K562 (cell line): Measurements from ENCODE around the gene PPEF2. TPM values are rescaled to one million over a fixed set of nuclear protein-coding genes. Genes with fewer than 3 reads are reported as not detected.

Experiments used
- ATAC-seq: fragments of 200-7000 bp; cut with Tn5 transposase; 3 replicates; pipeline ENCODE4 v1.9.1; 2020; ENCODE audit warnings: moderate library complexity
- BruUV-seq: library from RNA; stranded (reverse); fragments of 400-500 nt; replicated peaks from 2 replicates; lab custom pipeline; 2021; lab: Mats Ljungman, UMichigan
- CTCF ChIA-PET: fragments of 300-600 bp; formaldehyde crosslinking; extraction: SDS; loops from one replicate; lab custom pipeline; 2021; ENCODE audit warnings: low intra/inter-chr PET ratio; lab: Yijun Ruan, JAX
- POLR2A ChIA-PET: fragments of 300-600, 350-650 bp; sonication (Branson Sonifier 250); formaldehyde crosslinking; extraction: SDS; loops from one replicate; lab custom pipeline; 2021; ENCODE audit warnings: antibody characterized with exemption, inconsistent platforms; lab: Yijun Ruan, JAX
- DNase-seq, 4 experiments: peaks; one replicate each; pipeline versions ENCODE4 v3.0.0 to v3.0.0-alpha.2; 2011 to 2018; ENCODE audit warnings: low spot score in 3 of 4, mixed read lengths in 3 of 4; ENCODE audit errors: extremely low read depth in 1 of 4
- FAIRE-seq: peaks from 2 replicates; lab custom pipeline; 2011; peaks lifted over from hg19 to GRCh38; lab: Jason Lieb, UNC
- H2AFZ ChIP-seq: 2 replicates; pipeline ENCODE4 v1.6.0; 2011; ENCODE audit warnings: low read depth, low read length, control low read depth, inconsistent platforms
- H3K27ac ChIP-seq: fragments of 200-600 bp; 3 replicates; pipeline ENCODE4 v1.8.0; 2011; ENCODE audit warnings: low read depth, mild to moderate bottlenecking, control low read depth, inconsistent platforms, low read length, moderate library complexity, mixed read lengths; ENCODE audit errors: extremely low read depth
- H3K27me3 ChIP-seq, 2 experiments: fragments of 300-600 bp in 1 of 2; 2 replicates in 1 of 2; 3 replicates in 1 of 2; pipeline versions ENCODE4 v1.6.0 to v1.8.0; 2011; ENCODE audit warnings: inconsistent platforms in 2 of 2, low read length in 2 of 2, mild to moderate bottlenecking in 1 of 2, mixed read lengths in 1 of 2, moderate library complexity in 1 of 2; ENCODE audit not compliant: control insufficient read depth in 2 of 2, insufficient read depth in 2 of 2
- H3K36me3 ChIP-seq: fragments of 300-600 bp; 3 replicates; pipeline ENCODE4 v1.8.0; 2011; ENCODE audit warnings: mild to moderate bottlenecking, low read length, inconsistent platforms; ENCODE audit not compliant: control insufficient read depth, insufficient read depth
- H3K4me1 ChIP-seq, 2 experiments: fragments of 200-600 bp in 1 of 2; replicated peaks in 1 of 2; 2 replicates in 1 of 2; 3 replicates in 1 of 2; pipeline versions ENCODE4 v1.5.1 to v1.8.0; 2011; ENCODE audit warnings: inconsistent platforms in 2 of 2, low read length in 2 of 2, mild to moderate bottlenecking in 1 of 2, mixed read lengths in 1 of 2, moderate library complexity in 1 of 2; ENCODE audit not compliant: control insufficient read depth in 2 of 2, insufficient read depth in 2 of 2
- H3K4me2 ChIP-seq: 2 replicates; pipeline ENCODE4 v1.6.1; 2011; ENCODE audit warnings: low read length, control low read depth, inconsistent platforms, mixed read lengths; ENCODE audit not compliant: insufficient read depth
- H3K4me3 ChIP-seq: fragments of 200-600 bp; sonication (generic), shearing (Covaris generic); 2 replicates; pipeline ENCODE4 v1.5.1; 2016; ENCODE audit warnings: control low read depth, inconsistent platforms
- H3K79me2 ChIP-seq: fragments of 200-600 bp; 3 replicates; pipeline ENCODE4 v1.8.0; 2011; ENCODE audit warnings: low read length, inconsistent platforms; ENCODE audit not compliant: control insufficient read depth, insufficient read depth
- H3K9ac ChIP-seq, 2 experiments: 2 replicates each; pipeline versions ENCODE4 v1.6.0 to v1.6.1; 2011; ENCODE audit warnings: low read depth in 2 of 2, low read length in 2 of 2, control low read depth in 1 of 2, inconsistent platforms in 1 of 2, mild to moderate bottlenecking in 1 of 2, mixed read lengths in 1 of 2; ENCODE audit not compliant: insufficient read depth in 1 of 2
- H3K9me1 ChIP-seq: one replicate; pipeline ENCODE4 v1.6.0; 2011; ENCODE audit warnings: inconsistent platforms, mild to moderate bottlenecking, low read length, moderate library complexity; ENCODE audit not compliant: control insufficient read depth, insufficient read depth
- H3K9me3 ChIP-seq: replicated peaks from 2 replicates; pipeline ENCODE4 v1.5.1; 2011; ENCODE audit warnings: low read depth, low read length, inconsistent platforms; ENCODE audit not compliant: control insufficient read depth, insufficient read depth
- H4K20me1 ChIP-seq: replicated peaks from 2 replicates; pipeline ENCODE4 v1.6.1; 2011; ENCODE audit warnings: low read length, inconsistent platforms, mixed read lengths; ENCODE audit not compliant: control insufficient read depth, insufficient read depth
- AFF1 ChIP-seq, 2 experiments: fragments of 450-650 bp; IDR thresholded peaks; 2 replicates each; pipeline ENCODE4 v1.6.1; 2018; ENCODE audit warnings: mild to moderate bottlenecking in 2 of 2, low read depth in 1 of 2; ENCODE audit not compliant: partially characterized antibody in 2 of 2
- HNRNPK ChIP-seq: fragments of 200-400 bp; formaldehyde crosslinking; IDR thresholded peaks from one replicate; pipeline ENCODE4 v1.6.1; 2018; ENCODE audit warnings: mild to moderate bottlenecking, low read depth, low read length; ENCODE audit not compliant: poor library complexity, severe bottlenecking
- MEF2A ChIP-seq: IDR thresholded peaks from 2 replicates; pipeline ENCODE4 v1.6.1; 2011; ENCODE audit warnings: low read depth, mild to moderate bottlenecking, low read length, moderate library complexity; ENCODE audit not compliant: control insufficient read depth
- MEIS2 ChIP-seq: fragments of 450-650 bp; IDR thresholded peaks from 2 replicates; pipeline ENCODE4 v1.6.1; 2014; ENCODE audit warnings: mild to moderate bottlenecking; ENCODE audit not compliant: partially characterized antibody
- MYNN ChIP-seq, 2 experiments: sonication (generic); formaldehyde crosslinking in 1 of 2; IDR thresholded peaks; 2 replicates each; pipeline versions ENCODE4 v1.5.0 to v1.6.1; 2016 to 2020; ENCODE audit warnings: antibody characterized with exemption in 1 of 2, missing genetic modification reagents in 1 of 2
- TBL1XR1 ChIP-seq, 2 experiments: IDR thresholded peaks; 2 replicates each; pipeline ENCODE4 v1.6.1; 2012; ENCODE audit warnings: improper control_type of control experiment in 2 of 2, low read length in 2 of 2, mild to moderate bottlenecking in 1 of 2
- THAP7 ChIP-seq: fragments of 250-450 bp; sonication (Bioruptor Pico); IDR thresholded peaks from 2 replicates; pipeline ENCODE4 v1.5.0; 2021
- ZBTB5 ChIP-seq: fragments of 450-650 bp; IDR thresholded peaks from 2 replicates; pipeline ENCODE4 v1.6.1; 2017; ENCODE audit warnings: antibody characterized with exemption
- WGBS: fragments of 100-300 bp; shearing (Covaris generic); methylation state at CpG from one replicate; pipeline ENCODE4 v1.1.6; 2016; ENCODE audit warnings: low coverage, mixed read lengths; ENCODE audit not compliant: insufficient coverage; ENCODE audit errors: missing lambda C conversion rate; 5-methylcytosine and 5-hydroxymethylcytosine counted together
- in situ Hi-C: fragments of 300-500 bp; cut with MboI; formaldehyde crosslinking; loops from 4 replicates; pipeline ENCODE4 v1.15.0; 2018; ENCODE audit warnings: inconsistent platforms, mixed read lengths
- intact Hi-C: fragments of 100-400 bp; cut with micrococcal nuclease; formaldehyde crosslinking; loops from 2 replicates; pipeline ENCODE4 v1.14.2; 2022
- polyA plus RNA-seq, 8 experiments: library from polyadenylated mRNA; depleted of rRNA in 4 of 8; stranded (reverse) in 5 of 8; unstranded in 3 of 8; fragments of >200 nt; fragmentation: Nextera tagmentation in 2 of 8; fragmentation: Illumina TruSeq in 1 of 8; extraction: Ambion mirVana in 2 of 8; extraction: Trizol in 1 of 8; gene quantifications; 2 replicates each; pipeline versions ENCODE4 v1.2.1 to v1.2.3, GENCODE V29; 2011 to 2014; ENCODE audit warnings: inconsistent platforms in 1 of 8, missing spikeins in 1 of 8
- total RNA-seq, 7 experiments: library from RNA; depleted of rRNA in 6 of 7; stranded (reverse); fragments of >200 nt in 6 of 7; fragmentation: Illumina TruSeq in 2 of 7; extraction: Trizol in 2 of 7; gene quantifications; 2 replicates each; pipeline versions ENCODE4 v1.2.1 to v1.2.3, GENCODE V29; 2011 to 2021; ENCODE audit warnings: low replicate concordance in 1 of 7
- TF ChIP-seq, protein P1 (sequence below): sonication (generic); formaldehyde crosslinking; IDR thresholded peaks from 2 replicates; pipeline ENCODE4 v1.8.0; 2022; ENCODE audit warnings: mild to moderate bottlenecking, missing genetic modification reagents, borderline replicate concordance

Gene PPEF2
- total and polyA plus RNA-seq, 9 of the 15 experiments (the other 6 are each of a cell fraction or from before 2014, with no cell fraction given), result not detected

DNA sequence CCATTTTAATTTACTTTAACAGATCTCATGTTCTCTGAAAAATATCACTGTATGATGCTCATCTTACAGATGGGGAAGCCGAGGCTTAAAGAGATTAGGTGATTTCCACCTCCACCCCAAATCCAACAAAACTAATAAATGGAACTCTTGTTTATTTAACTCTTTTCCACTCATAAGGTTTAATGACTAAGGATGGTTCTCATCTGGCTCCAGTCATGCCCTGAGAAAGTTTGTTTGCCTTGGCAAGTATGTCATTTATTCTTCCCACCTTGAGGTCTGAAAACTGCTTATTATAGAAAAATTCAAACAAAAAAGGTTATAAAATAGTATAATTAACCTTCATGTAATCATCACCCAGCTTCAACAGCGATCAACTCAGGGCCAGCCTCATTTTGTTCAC, 56.3 kb downstream of the PPEF2 start:
- no peak for TF ChIP-seq THAP7 (CRISPR knock-in tag)
- no peak for TF ChIP-seq HNRNPK
- no peak for TF ChIP-seq ZBTB5
- TF ChIP-seq MEIS2, result no peak
- TF ChIP-seq AFF1 (IDR thresholded peaks at IDR 0.05; ENCODE audit: low read depth in 1 of 2, partially characterized antibody in 2 of 2), result no peak
- TF ChIP-seq, protein P1, sequence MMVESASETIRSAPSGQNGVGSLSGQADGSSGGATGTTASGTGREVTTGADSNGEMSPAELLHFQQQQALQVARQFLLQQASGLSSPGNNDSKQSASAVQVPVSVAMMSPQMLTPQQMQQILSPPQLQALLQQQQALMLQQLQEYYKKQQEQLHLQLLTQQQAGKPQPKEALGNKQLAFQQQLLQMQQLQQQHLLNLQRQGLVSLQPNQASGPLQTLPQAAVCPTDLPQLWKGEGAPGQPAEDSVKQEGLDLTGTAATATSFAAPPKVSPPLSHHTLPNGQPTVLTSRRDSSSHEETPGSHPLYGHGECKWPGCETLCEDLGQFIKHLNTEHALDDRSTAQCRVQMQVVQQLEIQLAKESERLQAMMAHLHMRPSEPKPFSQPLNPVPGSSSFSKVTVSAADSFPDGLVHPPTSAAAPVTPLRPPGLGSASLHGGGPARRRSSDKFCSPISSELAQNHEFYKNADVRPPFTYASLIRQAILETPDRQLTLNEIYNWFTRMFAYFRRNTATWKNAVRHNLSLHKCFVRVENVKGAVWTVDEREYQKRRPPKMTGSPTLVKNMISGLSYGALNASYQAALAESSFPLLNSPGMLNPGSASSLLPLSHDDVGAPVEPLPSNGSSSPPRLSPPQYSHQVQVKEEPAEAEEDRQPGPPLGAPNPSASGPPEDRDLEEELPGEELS (CRISPR knock-in tag), result no peak
- TF ChIP-seq MYNN (IDR thresholded peaks at IDR 0.05), result no peak
- TF ChIP-seq MYNN (CRISPR knock-in tag; IDR thresholded peaks at IDR 0.05), result no peak
- no peak for TF ChIP-seq TBL1XR1 (IDR thresholded peaks at IDR 0.05; ENCODE audit: low read length in 2 of 2)
- no peak for TF ChIP-seq MEF2A
- TF ChIP-seq, all 486 proteins: peak for 0
- no peaks in the 10 kb centered on the region for H4K20me1 ChIP-seq
- no TSS peak for BruUV-seq
- H3K4me3 ChIP-seq, result no peak overlapping the region
- no peaks in the 10 kb centered on the region for H3K36me3 ChIP-seq
- no peaks in the 10 kb centered on the region for H3K9me1 ChIP-seq
- peaks cover 0 to 17% of the 10 kb centered on the region in 2 experiments; a peak in 3 of 5 replicates for H3K4me1 ChIP-seq
- no peak for ATAC-seq
- no peaks in the 10 kb centered on the region for H3K9me3 ChIP-seq
- peaks cover 0 to 6% of the 10 kb centered on the region in 2 experiments; a peak in 2 of 5 replicates for H3K27me3 ChIP-seq
- no peak overlapping the region for H3K9ac ChIP-seq
- in situ Hi-C loops (loop anchor here (5.0 kb wide), 1 partner anchor 269 kb away; no protein-coding TSS in a partner anchor), intact Hi-C loops (loop anchor here (5.0 kb wide), 1 partner anchor 124 kb away; the partner anchor contains the start of gene USO1)
- WGBS, result 46% methylated on average over 2 of the region's 2 CpGs
- H3K4me2 ChIP-seq, result no peak overlapping the region
- no peak overlapping the region for H3K27ac ChIP-seq
- no peaks in the 10 kb centered on the region for H3K79me2 ChIP-seq
- no peak for FAIRE-seq
- CTCF ChIA-PET, result no interaction called here
- POLR2A ChIA-PET, result no interaction called here
- no peak for DNase-seq
- no peak overlapping the region for H2AFZ ChIP-seq
